Spleen (tissue), 7 donors: ENCODE results near the gene THSD4.

Experiments
- POLR2A ChIP-seq, 3 donors: fragments of 450-650 bp; IDR thresholded peaks; one replicate each; pipeline ENCODE4 v1.5.1; 2017; ENCODE audit warnings: antibody characterized with exemption in 3 of 3, mild to moderate bottlenecking in 1 of 3
- POLR2AphosphoS5 ChIP-seq, 3 donors: sonication (generic); formaldehyde crosslinking; IDR thresholded peaks; one replicate each; pipeline ENCODE4 v1.5.1; 2017; ENCODE audit warnings: antibody characterized with exemption in 3 of 3
- TF ChIP-seq, protein P1 (sequence below), 11 experiments: fragments of 200-600 bp in 7 of 11; fragments of 450-650 bp in 4 of 11; sonication (generic) in 4 of 11; IDR thresholded peaks in 8 of 11; conservative IDR thresholded peaks in 3 of 11; 1 replicate in 7 of 11; 2 replicates in 4 of 11; pipeline versions ENCODE4 v1.4.0 to v1.8.0; 2016 to 2021; ENCODE audit warnings: antibody characterized with exemption in 11 of 11, inconsistent platforms in 4 of 11, mild to moderate bottlenecking in 1 of 11
- donor health status: DM: no; HTN: no; CAD: no; lungs with moderate emphysema.
- donor health status: DM: no; HTN: no; CAD: no.
- donor health status: DM: no; HTN: no; CAD: no.

DNA sequence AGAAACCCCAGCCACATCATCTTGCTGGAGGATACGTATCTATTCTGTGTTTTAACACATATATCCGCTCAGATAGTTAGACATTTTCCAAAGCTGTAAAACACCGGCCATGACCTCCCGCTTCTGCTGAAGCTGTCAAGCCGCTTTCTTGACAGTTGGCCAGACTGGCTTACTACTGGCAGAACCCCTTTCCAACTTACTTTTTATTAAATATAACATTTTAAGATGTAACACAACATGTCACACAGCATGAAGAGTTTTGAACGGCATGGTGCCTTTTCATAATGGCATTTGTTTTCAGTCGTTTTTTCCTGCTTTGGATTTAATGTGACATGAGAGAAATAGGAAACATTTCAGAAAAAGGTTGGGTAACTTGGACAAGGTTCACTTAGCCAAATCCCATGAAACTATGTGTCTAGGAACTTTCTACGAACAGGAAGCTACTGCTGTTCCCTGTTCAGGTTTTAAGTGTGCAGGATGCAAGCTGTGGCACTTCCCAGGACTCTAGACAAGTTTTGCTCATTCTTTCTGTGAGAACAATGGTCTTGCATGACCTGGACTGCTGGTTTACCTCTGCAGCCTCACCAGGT lies 281.4 kb downstream of the THSD4 start:
- TF ChIP-seq, protein P1, sequence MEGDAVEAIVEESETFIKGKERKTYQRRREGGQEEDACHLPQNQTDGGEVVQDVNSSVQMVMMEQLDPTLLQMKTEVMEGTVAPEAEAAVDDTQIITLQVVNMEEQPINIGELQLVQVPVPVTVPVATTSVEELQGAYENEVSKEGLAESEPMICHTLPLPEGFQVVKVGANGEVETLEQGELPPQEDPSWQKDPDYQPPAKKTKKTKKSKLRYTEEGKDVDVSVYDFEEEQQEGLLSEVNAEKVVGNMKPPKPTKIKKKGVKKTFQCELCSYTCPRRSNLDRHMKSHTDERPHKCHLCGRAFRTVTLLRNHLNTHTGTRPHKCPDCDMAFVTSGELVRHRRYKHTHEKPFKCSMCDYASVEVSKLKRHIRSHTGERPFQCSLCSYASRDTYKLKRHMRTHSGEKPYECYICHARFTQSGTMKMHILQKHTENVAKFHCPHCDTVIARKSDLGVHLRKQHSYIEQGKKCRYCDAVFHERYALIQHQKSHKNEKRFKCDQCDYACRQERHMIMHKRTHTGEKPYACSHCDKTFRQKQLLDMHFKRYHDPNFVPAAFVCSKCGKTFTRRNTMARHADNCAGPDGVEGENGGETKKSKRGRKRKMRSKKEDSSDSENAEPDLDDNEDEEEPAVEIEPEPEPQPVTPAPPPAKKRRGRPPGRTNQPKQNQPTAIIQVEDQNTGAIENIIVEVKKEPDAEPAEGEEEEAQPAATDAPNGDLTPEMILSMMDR (IDR thresholded peaks at IDR 0.05 in 8 of 11, conservative IDR thresholded peaks at IDR 0.05 in 3 of 11): no peak
- TF ChIP-seq POLR2A (IDR thresholded peaks at IDR 0.05) (no peak), POLR2AphosphoS5 (IDR thresholded peaks at IDR 0.05) (no peak)
